OCI-LY1 (cell line): ENCODE results near the gene NGFR.

Experiments
- H2AFZ ChIP-seq: fragments of 200-600 bp; sonication (generic), shearing (Covaris generic); 2 replicates; pipeline ENCODE4 v1.6.0; 2014; ENCODE audit warnings: antibody characterized with exemption, mild to moderate bottlenecking, low read length
- H3F3A ChIP-seq: fragments of 200-600 bp; sonication (generic), shearing (Covaris generic); 2 replicates; pipeline ENCODE4 v1.6.0; 2014; ENCODE audit warnings: mild to moderate bottlenecking, antibody characterized with exemption, low read length, moderate library complexity; ENCODE audit not compliant: insufficient read depth
- H3K27ac ChIP-seq: fragments of 200-600 bp; sonication (generic); 2 replicates; pipeline ENCODE4 v1.5.1; 2014; ENCODE audit warnings: low read length, mixed run types, mild to moderate bottlenecking, low read depth; ENCODE audit not compliant: poor library complexity, severe bottlenecking
- H3K27me3 ChIP-seq: fragments of 200-600 bp; sonication (generic); 2 replicates; pipeline ENCODE4 v1.6.0; 2014; ENCODE audit warnings: antibody characterized with exemption, mild to moderate bottlenecking, low read length, moderate library complexity; ENCODE audit not compliant: insufficient read depth
- H3K36me3 ChIP-seq: fragments of 200-600 bp; sonication (generic); 2 replicates; pipeline ENCODE4 v1.6.1; 2014; ENCODE audit warnings: mild to moderate bottlenecking, antibody characterized with exemption, low read length, moderate library complexity, mixed read lengths; ENCODE audit not compliant: insufficient read depth
- H3K4me1 ChIP-seq: fragments of 200-600 bp; sonication (generic); 2 replicates; pipeline ENCODE4 v1.5.1; 2014; ENCODE audit warnings: mild to moderate bottlenecking, low read length, moderate library complexity; ENCODE audit not compliant: insufficient read depth, severe bottlenecking
- H3K4me2 ChIP-seq: fragments of 200-600 bp; sonication (generic), shearing (Covaris generic); 2 replicates; pipeline ENCODE4 v1.6.1; 2014; ENCODE audit warnings: low read length
- H3K4me3 ChIP-seq: fragments of 200-600 bp; sonication (generic); 2 replicates; pipeline ENCODE4 v1.5.1; 2014; ENCODE audit warnings: low read length, low read depth, mild to moderate bottlenecking, mixed read lengths; ENCODE audit not compliant: poor library complexity, severe bottlenecking
- H3K79me2 ChIP-seq: fragments of 200-600 bp; shearing (Covaris generic); 2 replicates; pipeline ENCODE4 v1.6.1; 2016; ENCODE audit warnings: mixed run types, low read length, mixed read lengths; ENCODE audit not compliant: insufficient read depth
- H3K9ac ChIP-seq: fragments of 200-600 bp; sonication (generic), shearing (Covaris generic); 2 replicates; pipeline ENCODE4 v1.6.1; 2014; ENCODE audit warnings: mild to moderate bottlenecking, low read length, mixed read lengths
- H3K9me2 ChIP-seq: fragments of 200-600 bp; sonication (generic), shearing (Covaris generic); 2 replicates; pipeline ENCODE4 v1.6.1; 2014; ENCODE audit warnings: low read depth, mild to moderate bottlenecking, low read length, mixed read lengths
- H3K9me3 ChIP-seq: fragments of 200-600 bp; shearing (Covaris generic); 2 replicates; pipeline ENCODE4 v1.6.1; 2014; ENCODE audit warnings: low read length, mixed read lengths
- H4K20me1 ChIP-seq: fragments of 200-600 bp; sonication (generic), shearing (Covaris generic); 2 replicates; pipeline ENCODE4 v1.6.0; 2016; ENCODE audit warnings: mild to moderate bottlenecking, low read length; ENCODE audit not compliant: insufficient read depth
- CTCF ChIP-seq: fragments of 200-600 bp; sonication (generic), shearing (Covaris generic); IDR thresholded peaks from 2 replicates; pipeline ENCODE4 v1.5.1; 2017; ENCODE audit warnings: mild to moderate bottlenecking, antibody characterized with exemption, low read length, moderate library complexity, mixed read lengths
- EZH2 ChIP-seq: fragments of 200-600 bp; sonication (generic), shearing (Covaris generic); IDR thresholded peaks from 2 replicates; pipeline ENCODE4 v1.8.0; 2017; ENCODE audit warnings: borderline replicate concordance, mixed run types, mild to moderate bottlenecking, antibody characterized with exemption, low read length, moderate library complexity, mixed read lengths

Gene NGFR

GRCh38 chr17:49487183-49487582 lies 7.9 kb upstream of the NGFR start:
- no peaks in the 10 kb centered on the region for H3F3A ChIP-seq
- H3K9ac ChIP-seq: no peak overlapping the region
- no peak overlapping the region for H3K27ac ChIP-seq
- H4K20me1 ChIP-seq: no peaks in the 10 kb centered on the region
- H3K36me3 ChIP-seq: no peaks in the 10 kb centered on the region
- H3K27me3 ChIP-seq: no peaks in the 10 kb centered on the region; the same call in 1 of the 2 replicates
- TF ChIP-seq CTCF: no peak
- TF ChIP-seq EZH2: no peak
- H3K4me3 ChIP-seq: no peak overlapping the region
- H3K9me2 ChIP-seq: no peaks in the 10 kb centered on the region
- no peaks in the 10 kb centered on the region for H3K4me1 ChIP-seq
- H3K79me2 ChIP-seq: no peaks in the 10 kb centered on the region
- no peak overlapping the region for H2AFZ ChIP-seq
- no peaks in the 10 kb centered on the region for H3K9me3 ChIP-seq
- no peak overlapping the region for H3K4me2 ChIP-seq

DNA sequence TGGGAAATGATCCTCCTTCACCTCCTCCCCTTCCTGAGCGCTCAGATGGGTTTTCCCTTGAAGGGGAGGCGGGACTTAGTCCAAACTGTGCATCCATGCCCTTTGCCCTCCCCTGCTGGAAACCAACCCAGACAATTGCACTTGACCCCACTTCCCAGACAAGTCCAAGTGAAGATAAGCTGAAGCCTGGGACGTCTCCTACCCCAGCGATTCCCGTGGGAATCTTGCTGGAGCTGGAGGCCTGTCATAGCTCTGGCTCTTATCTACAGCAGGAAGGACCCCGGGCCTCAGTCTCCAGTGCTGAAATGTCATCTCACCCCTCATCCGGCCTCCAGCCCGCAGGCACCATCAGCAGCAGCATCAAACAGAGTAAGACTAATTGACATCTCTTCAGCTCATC lies 6.5 kb upstream of the NGFR start:
- Histone ChIP-seq H4K20me1 (no peaks in the 10 kb centered on the region), H3K9ac (no peak overlapping the region), H3K9me2 (no peaks in the 10 kb centered on the region), H3K27ac (no peak overlapping the region), H3K4me2 (no peak overlapping the region), H3K4me1 (no peaks in the 10 kb centered on the region), H3F3A (no peaks in the 10 kb centered on the region), H3K27me3 (no peaks in the 10 kb centered on the region), H3K9me3 (no peaks in the 10 kb centered on the region), H3K36me3 (no peaks in the 10 kb centered on the region), H2AFZ (no peak overlapping the region), H3K79me2 (no peaks in the 10 kb centered on the region), H3K4me3 (no peak overlapping the region)
- no peak for TF ChIP-seq CTCF
- TF ChIP-seq EZH2: no peak

- H4K20me1 ChIP-seq: no peaks in the 10 kb centered on the region
- no peaks in the 10 kb centered on the region for H3K36me3 ChIP-seq
- H3K9me2 ChIP-seq: no peaks in the 10 kb centered on the region
- no peaks in the 10 kb centered on the region for H3K9me3 ChIP-seq
- no peak overlapping the region for H3K4me3 ChIP-seq
- H3K27ac ChIP-seq: no peak overlapping the region
- no peaks in the 10 kb centered on the region for H3F3A ChIP-seq
- TF ChIP-seq CTCF (no peak), EZH2 (no peak)
- H3K4me2 ChIP-seq: no peak overlapping the region
- no peak overlapping the region for H3K9ac ChIP-seq
- no peaks in the 10 kb centered on the region for H3K79me2 ChIP-seq
- no peaks in the 10 kb centered on the region for H3K27me3 ChIP-seq
- H3K4me1 ChIP-seq: peaks cover under 1% of the 10 kb centered on the region
- H2AFZ ChIP-seq: no peak overlapping the region
These were observed 5.7 kb upstream of the NGFR start for GRCh38 chr17:49489348-49489747.
